HEK293 (cell line): ENCODE results near the gene SNAPC5.
A peak's percentile ranks its signal among the peaks of the same experiment; 100 is the strongest.

ENCODE experiments used
- AEBP2 ChIP-seq: fragments of 450-650 bp; formaldehyde crosslinking; IDR thresholded peaks from 2 replicates; pipeline ENCODE4 v1.5.1; 2016; ENCODE audit warnings: missing biosample characterization, missing genetic modification characterization, borderline replicate concordance
- BCL11B ChIP-seq: fragments of 450-650 bp; formaldehyde crosslinking; IDR thresholded peaks from 2 replicates; pipeline ENCODE4 v1.5.1; 2016; ENCODE audit warnings: low read depth, missing biosample characterization, missing genetic modification characterization
- GLI4 ChIP-seq: fragments of 450-650 bp; formaldehyde crosslinking; IDR thresholded peaks from 2 replicates; pipeline ENCODE4 v1.5.1; 2016; ENCODE audit warnings: missing biosample characterization, missing genetic modification characterization
- GLIS1 ChIP-seq: fragments of 450-650 bp; formaldehyde crosslinking; IDR thresholded peaks from 2 replicates; pipeline ENCODE4 v1.5.1; 2016; ENCODE audit warnings: missing biosample characterization, missing genetic modification characterization
- KLF17 ChIP-seq: fragments of 450-650 bp; formaldehyde crosslinking; IDR thresholded peaks from 2 replicates; pipeline ENCODE4 v1.5.1; 2016; ENCODE audit warnings: missing biosample characterization, missing genetic modification characterization
- SP7 ChIP-seq: fragments of 450-650 bp; formaldehyde crosslinking; IDR thresholded peaks from 2 replicates; pipeline ENCODE4 v1.5.1; 2016; ENCODE audit warnings: missing biosample characterization, missing genetic modification characterization
- YY1 ChIP-seq: fragments of 450-650 bp; formaldehyde crosslinking; IDR thresholded peaks from 2 replicates; pipeline ENCODE4 v1.5.1; 2018; ENCODE audit warnings: missing biosample characterization, missing genetic modification characterization
- ZBTB26 ChIP-seq: fragments of 450-650 bp; formaldehyde crosslinking; optimal IDR thresholded peaks from 2 replicates; pipeline ENCODE3; 2016; ENCODE audit warnings: missing biosample characterization, mild to moderate bottlenecking, missing genetic modification characterization
- ZBTB48 ChIP-seq: fragments of 450-650 bp; formaldehyde crosslinking; IDR thresholded peaks from 2 replicates; pipeline ENCODE4 v1.5.1; 2016; ENCODE audit warnings: missing biosample characterization, missing genetic modification characterization
- ZBTB6 ChIP-seq: fragments of 450-650 bp; formaldehyde crosslinking; IDR thresholded peaks from 2 replicates; pipeline ENCODE4 v1.5.1; 2017; ENCODE audit warnings: missing biosample characterization, missing genetic modification characterization
- ZEB2 ChIP-seq: fragments of 450-650 bp; formaldehyde crosslinking; IDR thresholded peaks from 2 replicates; pipeline ENCODE4 v1.5.1; 2016; ENCODE audit warnings: missing biosample characterization, missing genetic modification characterization
- ZFP3 ChIP-seq: fragments of 450-650 bp; formaldehyde crosslinking; IDR thresholded peaks from 2 replicates; pipeline ENCODE4 v1.5.1; 2016; ENCODE audit warnings: low read depth, missing biosample characterization, missing genetic modification characterization
- ZNF133 ChIP-seq: fragments of 450-650 bp; formaldehyde crosslinking; IDR thresholded peaks from 2 replicates; pipeline ENCODE4 v1.5.1; 2016; ENCODE audit warnings: missing biosample characterization, missing genetic modification characterization
- ZNF23 ChIP-seq: fragments of 450-650 bp; formaldehyde crosslinking; IDR thresholded peaks from 2 replicates; pipeline ENCODE4 v1.5.1; 2016; ENCODE audit warnings: missing biosample characterization, missing genetic modification characterization, borderline replicate concordance
- ZNF350 ChIP-seq: fragments of 450-650 bp; formaldehyde crosslinking; IDR thresholded peaks from 2 replicates; pipeline ENCODE4 v1.5.0; 2017; ENCODE audit warnings: missing biosample characterization, mild to moderate bottlenecking, missing genetic modification characterization
- ZNF354C ChIP-seq: fragments of 450-650 bp; formaldehyde crosslinking; IDR thresholded peaks from 2 replicates; pipeline ENCODE4 v1.5.1; 2016; ENCODE audit warnings: missing biosample characterization, missing genetic modification characterization, low read depth, borderline replicate concordance
- ZNF37A ChIP-seq: fragments of 450-650 bp; IDR thresholded peaks from 2 replicates; pipeline ENCODE4 v1.5.1; 2018; ENCODE audit warnings: missing biosample characterization, missing genetic modification characterization
- ZNF433 ChIP-seq: fragments of 450-650 bp; formaldehyde crosslinking; IDR thresholded peaks from 2 replicates; pipeline ENCODE4 v1.5.1; 2016; ENCODE audit warnings: missing biosample characterization, missing genetic modification characterization, low read depth
- ZNF518A ChIP-seq: fragments of 450-650 bp; formaldehyde crosslinking; conservative IDR thresholded peaks from 2 replicates; pipeline ENCODE4 v1.5.1; 2016; ENCODE audit warnings: low read depth, missing biosample characterization, missing genetic modification characterization
- ZNF530 ChIP-seq: fragments of 450-650 bp; formaldehyde crosslinking; IDR thresholded peaks from 2 replicates; pipeline ENCODE4 v1.5.1; 2016; ENCODE audit warnings: low read depth, missing biosample characterization, missing genetic modification characterization
- ZNF544 ChIP-seq: fragments of 450-650 bp; formaldehyde crosslinking; IDR thresholded peaks from 2 replicates; pipeline ENCODE4 v1.5.0; 2017; ENCODE audit warnings: missing biosample characterization, missing genetic modification characterization
- ZNF548 ChIP-seq: fragments of 450-650 bp; formaldehyde crosslinking; IDR thresholded peaks from 2 replicates; pipeline ENCODE4 v1.5.1; 2016; ENCODE audit warnings: missing biosample characterization, missing genetic modification characterization
- ZNF555 ChIP-seq: fragments of 450-650 bp; formaldehyde crosslinking; conservative IDR thresholded peaks from 2 replicates; pipeline ENCODE4 v1.5.1; 2017; ENCODE audit warnings: missing biosample characterization, mild to moderate bottlenecking, missing genetic modification characterization, inconsistent platforms
- ZNF571 ChIP-seq: fragments of 450-650 bp; formaldehyde crosslinking; IDR thresholded peaks from 2 replicates; pipeline ENCODE4 v1.5.0; 2017; ENCODE audit warnings: missing biosample characterization, missing genetic modification characterization
- ZNF621 ChIP-seq: fragments of 450-650 bp; formaldehyde crosslinking; IDR thresholded peaks from 2 replicates; pipeline ENCODE4 v1.5.1; 2017; ENCODE audit warnings: missing biosample characterization, missing genetic modification characterization
- ZNF626 ChIP-seq: fragments of 450-650 bp; sonication (Bioruptor Pico); formaldehyde crosslinking; IDR thresholded peaks from 2 replicates; pipeline ENCODE4 v1.5.1; 2018; ENCODE audit warnings: missing biosample characterization, missing genetic modification characterization, inconsistent platforms
- ZNF76 ChIP-seq: fragments of 450-650 bp; formaldehyde crosslinking; IDR thresholded peaks from 2 replicates; pipeline ENCODE4; 2016; ENCODE audit warnings: low read depth, missing biosample characterization, missing genetic modification characterization, borderline replicate concordance
- ZSCAN5A ChIP-seq: fragments of 450-650 bp; formaldehyde crosslinking; IDR thresholded peaks from 2 replicates; pipeline ENCODE4 v1.5.1; 2016; ENCODE audit warnings: missing biosample characterization, missing genetic modification characterization

The SNAPC5 gene

GRCh38 chr15:66504563-66505429 lies 7.2 kb upstream of the SNAPC5 start, which contains the start of the genes RPL4 and ZWILCH (continued):
- TF ChIP-seq ZNF548 (no peak), ZNF518A (peak; percentile 92), ZNF23 (tag by site-specific recombination) (no peak), ZNF626 (no peak), ZNF350 (tag by site-specific recombination) (no peak), ZNF530 (tag by site-specific recombination) (no peak), ZNF76 (peak; percentile 81; the same call in 1 of the 2 replicates), ZNF433 (tag by site-specific recombination) (no peak), GLI4 (tag by site-specific recombination) (0 out of 2 replicates have a peak, but pooled peaks have one; percentile 21), ZBTB48 (tag by site-specific recombination) (0 out of 2 replicates have a peak, but pooled peaks have one; percentile 73), YY1 (tag by site-specific recombination) (peak; percentile 97), ZNF571 (tag by site-specific recombination) (no peak), ZNF555 (no peak), ZNF354C (tag by site-specific recombination) (no peak), ZSCAN5A (tag by site-specific recombination) (no peak), SP7 (tag by site-specific recombination) (peak; percentile 91), AEBP2 (tag by site-specific recombination) (no peak), ZNF544 (tag by site-specific recombination) (no peak), ZNF37A (tag by site-specific recombination) (no peak), BCL11B (peak; percentile 89), ZNF621 (tag by site-specific recombination) (no peak), ZFP3 (tag by site-specific recombination) (no peak), ZEB2 (tag by site-specific recombination) (peak; percentile 83), GLIS1 (tag by site-specific recombination) (no peak), ZBTB26 (tag by site-specific recombination) (peak; percentile 41), ZBTB6 (tag by site-specific recombination) (peak; percentile 5; the same call in 1 of the 2 replicates), ZNF133 (tag by site-specific recombination) (no peak), KLF17 (tag by site-specific recombination) (peak; percentile 79)
